Endothelial cell of umbilical vein (primary cell): Measurements from ENCODE around the gene CAMTA1. TPM values are rescaled to one million over a fixed set of nuclear protein-coding genes. Genes with fewer than 3 reads are reported as not detected.

Source experiments
- BruUV-seq: library from RNA; stranded (reverse); fragments of 400-500 nt; replicated peaks from 2 replicates; lab custom pipeline; 2021; lab: Mats Ljungman, UMichigan
- CTCF ChIA-PET: fragments of 300-600, 350-600 bp; sonication (Branson Sonifier 250); formaldehyde crosslinking; loops from one replicate; lab custom pipeline; 2021; ENCODE audit warnings: antibody characterized with exemption, inconsistent platforms; lab: Charles Lee
- POLR2A ChIA-PET: fragments of 300-600, 350-600 bp; sonication (Branson Sonifier 250); formaldehyde crosslinking; loops from one replicate; lab custom pipeline; 2021; ENCODE audit warnings: antibody characterized with exemption, inconsistent platforms; lab: Charles Lee
- DNase-seq: peaks from one replicate; pipeline ENCODE4 v3.0.0-alpha.2; 2011; ENCODE audit warnings: low read depth, low spot score
- FAIRE-seq: peaks from 2 replicates; lab custom pipeline; 2011; peaks lifted over from hg19 to GRCh38; lab: Jason Lieb, UNC
- H2AFZ ChIP-seq: 2 replicates; pipeline ENCODE4 v1.6.0; 2012; ENCODE audit warnings: low read depth, low read length, control low read depth, inconsistent platforms
- H3K27ac ChIP-seq: 2 replicates; pipeline ENCODE4 v1.5.1; 2011; ENCODE audit warnings: low read depth, mild to moderate bottlenecking, control low read depth, low read length, moderate library complexity; ENCODE audit not compliant: insufficient read depth
- H3K27me3 ChIP-seq, 2 experiments: 2 replicates each; pipeline versions ENCODE4 v1.6.0 to v1.6.1; 2011; ENCODE audit warnings: low read length in 2 of 2, mixed read lengths in 1 of 2; ENCODE audit not compliant: control insufficient read depth in 2 of 2, insufficient read depth in 2 of 2
- H3K36me3 ChIP-seq, 2 experiments: 2 replicates in 1 of 2; 3 replicates in 1 of 2; pipeline ENCODE4 v1.5.1; 2011; ENCODE audit warnings: low read length in 2 of 2, mild to moderate bottlenecking in 1 of 2, moderate library complexity in 1 of 2; ENCODE audit not compliant: control insufficient read depth in 2 of 2, insufficient read depth in 2 of 2; ENCODE audit errors: extremely low read depth in 1 of 2
- H3K4me1 ChIP-seq: 3 replicates; pipeline ENCODE4 v1.5.1; 2011; ENCODE audit warnings: mild to moderate bottlenecking, low read length; ENCODE audit not compliant: control insufficient read depth, insufficient read depth; ENCODE audit errors: extremely low read depth
- H3K4me2 ChIP-seq: 2 replicates; pipeline ENCODE4 v1.6.1; 2011; ENCODE audit warnings: low read length, control low read depth, mixed read lengths; ENCODE audit not compliant: insufficient read depth
- H3K4me3 ChIP-seq, 3 experiments: fragments of 200-600 bp in 1 of 3; sonication (generic), shearing (Covaris generic) in 1 of 3; replicated peaks in 1 of 3; 2 replicates each; pipeline ENCODE4 v1.5.1; 2011 to 2016; ENCODE audit warnings: control low read depth in 3 of 3, low read length in 3 of 3, mild to moderate bottlenecking in 2 of 3, inconsistent platforms in 1 of 3, low read depth in 1 of 3, moderate library complexity in 1 of 3; ENCODE audit not compliant: insufficient read depth in 1 of 3
- H3K79me2 ChIP-seq: 2 replicates; pipeline ENCODE4 v1.6.0; 2012; ENCODE audit warnings: low read length, inconsistent platforms; ENCODE audit not compliant: control insufficient read depth, insufficient read depth
- H3K9ac ChIP-seq: replicated peaks from 2 replicates; pipeline ENCODE3; 2011; ENCODE audit warnings: low read length, control low read depth; ENCODE audit not compliant: insufficient read depth; ENCODE audit errors: extremely low read depth
- H3K9me1 ChIP-seq: replicated peaks from 3 replicates; pipeline ENCODE4 v1.6.0; 2011; ENCODE audit warnings: mild to moderate bottlenecking, low read length; ENCODE audit not compliant: control insufficient read depth, insufficient read depth; ENCODE audit errors: extremely low read depth
- H3K9me3 ChIP-seq: replicated peaks from 2 replicates; pipeline ENCODE4 v1.5.1; 2012; ENCODE audit warnings: low read length, inconsistent platforms; ENCODE audit not compliant: control insufficient read depth, insufficient read depth
- H4K20me1 ChIP-seq: replicated peaks from 2 replicates; pipeline ENCODE3; 2011; ENCODE audit warnings: mild to moderate bottlenecking, low read length; ENCODE audit not compliant: control insufficient read depth, insufficient read depth; ENCODE audit errors: extremely low read depth
- CTCF ChIP-seq, 2 donors: IDR thresholded peaks; 1 replicate in 1 of 2; 2 replicates in 1 of 2; pipeline ENCODE4 v1.5.1; 2011; ENCODE audit warnings: low read length in 2 of 2, mild to moderate bottlenecking in 2 of 2, moderate library complexity in 2 of 2, control low read depth in 1 of 2, inconsistent platforms in 1 of 2, low read depth in 1 of 2; ENCODE audit not compliant: insufficient read depth in 1 of 2; ENCODE audit errors: extremely low read depth in 1 of 2
- EZH2 ChIP-seq: IDR thresholded peaks from 2 replicates; pipeline ENCODE4 v1.6.1; 2012; ENCODE audit warnings: borderline replicate concordance, low read depth, mild to moderate bottlenecking, moderate library complexity, low read length, inconsistent platforms; ENCODE audit not compliant: severe bottlenecking
- FOS ChIP-seq: IDR thresholded peaks from 2 replicates; pipeline ENCODE4 v1.6.1; 2011; ENCODE audit warnings: mild to moderate bottlenecking, low read length, moderate library complexity, borderline replicate concordance; ENCODE audit not compliant: insufficient read depth
- GATA2 ChIP-seq: IDR thresholded peaks from 2 replicates; pipeline ENCODE4 v1.7.0; 2011; ENCODE audit warnings: low read depth, mild to moderate bottlenecking, moderate library complexity, mixed read lengths, low read length; ENCODE audit not compliant: insufficient read length, insufficient read depth
- JUN ChIP-seq: IDR thresholded peaks from 2 replicates; pipeline ENCODE4 v1.6.1; 2011; ENCODE audit warnings: borderline replicate concordance, low read depth; ENCODE audit not compliant: insufficient read length, insufficient read depth
- MAX ChIP-seq: IDR thresholded peaks from 2 replicates; pipeline ENCODE4 v1.6.1; 2011; ENCODE audit not compliant: insufficient read depth, insufficient read length
- MYC ChIP-seq: IDR thresholded peaks from one replicate; pipeline ENCODE4 v1.6.1; 2011; ENCODE audit warnings: mild to moderate bottlenecking, low read depth, low read length
- POLR2A ChIP-seq: IDR thresholded peaks from 2 replicates; pipeline ENCODE4 v1.6.1; 2012; ENCODE audit warnings: low read depth, mild to moderate bottlenecking, control low read depth, low read length
- POLR2AphosphoS5 ChIP-seq: IDR thresholded peaks from 2 replicates; pipeline ENCODE4 v1.6.1; 2012; ENCODE audit warnings: low read depth, mild to moderate bottlenecking, control low read depth, low read length, moderate library complexity; ENCODE audit not compliant: insufficient read depth
- dilution Hi-C: fragments of 300-500 bp; cut with MboI; formaldehyde crosslinking; loops from one replicate; pipeline ENCODE4 v1.15.0; 2019; ENCODE audit warnings: low sequenced_read_pairs; ENCODE audit not compliant: extremely low pct_ligation_motif_present
- intact Hi-C: fragments of 100-400 bp; cut with micrococcal nuclease; formaldehyde crosslinking; loops from one replicate; pipeline ENCODE4 v1.10.0; 2022
- polyA plus RNA-seq, 4 experiments: library from polyadenylated mRNA; depleted of rRNA in 3 of 4; stranded (reverse) in 3 of 4; unstranded in 1 of 4; fragments of >200 nt; gene quantifications; 2 replicates each; pipeline versions ENCODE4 v1.2.1 to v1.2.3, GENCODE V29; 2011 to 2012; ENCODE audit warnings: missing spikeins in 1 of 4
- total RNA-seq: library from RNA; stranded (reverse); gene quantifications from 2 replicates; pipeline ENCODE4 v1.2.3, GENCODE V29; 2021

CAMTA1 gene
- total and polyA plus RNA-seq, 2 donors (not counting 3 experiments of a cell fraction or from before 2014, with no cell fraction given): 50.8 to 92.7 TPM

GRCh38 chr1:7288992-7289391 is 503.7 kb downstream of the CAMTA1 start:
- no peaks in the 10 kb centered on the region for H4K20me1 ChIP-seq
- no peak for FAIRE-seq

More at GRCh38 chr1:7288992-7289391, 503.7 kb downstream of the CAMTA1 start:
- Histone ChIP-seq H3K27me3 (no peaks in the 10 kb centered on the region), H2AFZ (no peak overlapping the region), H3K9ac (no peak overlapping the region), H3K4me3 (no peak overlapping the region), H3K27ac (no peak overlapping the region), H3K4me2 (no peak overlapping the region), H3K36me3 (no peaks in the 10 kb centered on the region), H3K9me1 (no peaks in the 10 kb centered on the region), H3K4me1 (no peaks in the 10 kb centered on the region), H3K9me3 (no peaks in the 10 kb centered on the region), H3K79me2 (no peaks in the 10 kb centered on the region)
- DNase-seq: no peak
- no peak for TF ChIP-seq EZH2
- TF ChIP-seq POLR2A: no peak
- TF ChIP-seq CTCF (IDR thresholded peaks at IDR 0.05; ENCODE audit: extremely low read depth in 1 of 2, insufficient read depth in 1 of 2, low read depth in 1 of 2, low read length in 2 of 2): no peak
- TF ChIP-seq POLR2AphosphoS5: no peak
- TF ChIP-seq MAX: no peak
- no peak for TF ChIP-seq GATA2
- no peak for TF ChIP-seq MYC
- no peak for TF ChIP-seq JUN
- TF ChIP-seq FOS: no peak
- dilution Hi-C loops: no loop called here
- CTCF ChIA-PET: no interaction called here
- BruUV-seq: no TSS peak
- intact Hi-C loops: no loop called here
- POLR2A ChIA-PET: no interaction called here
